HG03521 (cell line): ENCODE measurements around the gene MMEL1.
"Not testable (repeated sequence)": the region's sequence is repeated elsewhere in the genome, so short reads cannot be mapped to it uniquely, and the experiment has no call there.

Experiments
- ATAC-seq: cut with Tn5 transposase; IDR thresholded peaks from one replicate; pipeline ENCODE4 v1.9.1; 2021; ENCODE audit warnings: mild to moderate bottlenecking, moderate library complexity; ENCODE audit not compliant: unreplicated experiment

Gene MMEL1

DNA sequence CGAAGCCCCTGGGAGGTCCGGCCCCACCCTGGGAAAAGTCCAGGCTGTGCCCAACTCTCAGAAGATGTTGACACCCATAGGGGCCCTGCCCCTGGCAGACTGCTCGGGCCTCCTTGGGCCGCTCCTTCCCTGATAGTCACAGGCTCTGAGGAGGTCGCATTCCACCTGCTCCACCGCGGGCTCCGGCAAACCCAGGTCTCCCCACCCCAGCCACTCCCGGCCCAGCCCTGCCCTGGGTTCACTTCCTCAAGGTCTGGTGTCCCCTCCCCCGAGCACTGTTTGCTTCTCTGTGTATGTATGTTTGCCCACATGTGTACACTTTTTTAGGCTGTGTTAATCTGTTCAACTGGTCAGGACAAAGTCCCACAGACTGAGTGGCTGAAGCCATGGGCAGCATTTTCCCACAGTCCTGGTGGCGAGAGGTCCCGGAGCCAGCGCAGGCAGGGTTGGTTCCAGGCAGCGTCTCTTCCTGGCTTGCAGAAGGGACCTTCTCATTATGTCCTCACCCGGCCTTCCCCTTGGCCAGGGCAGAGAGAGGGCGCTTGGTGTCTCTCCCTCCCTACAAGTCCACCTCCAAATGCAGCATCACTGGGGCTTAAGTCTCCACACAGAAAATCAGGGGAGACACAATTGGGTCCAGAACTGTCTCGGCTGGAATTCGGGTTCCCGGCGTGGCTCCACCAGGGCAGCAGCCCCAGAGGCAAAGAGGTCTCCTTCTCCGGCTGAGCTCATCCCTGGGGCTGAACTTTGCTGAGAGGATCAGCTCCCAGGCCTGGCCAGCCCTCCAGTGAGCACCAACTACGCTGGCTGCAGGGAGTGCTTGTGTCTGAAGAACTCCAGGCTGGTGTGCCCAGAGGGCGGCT is 56.8 kb downstream of the MMEL1 start:
- ATAC-seq = no peak

DNA sequence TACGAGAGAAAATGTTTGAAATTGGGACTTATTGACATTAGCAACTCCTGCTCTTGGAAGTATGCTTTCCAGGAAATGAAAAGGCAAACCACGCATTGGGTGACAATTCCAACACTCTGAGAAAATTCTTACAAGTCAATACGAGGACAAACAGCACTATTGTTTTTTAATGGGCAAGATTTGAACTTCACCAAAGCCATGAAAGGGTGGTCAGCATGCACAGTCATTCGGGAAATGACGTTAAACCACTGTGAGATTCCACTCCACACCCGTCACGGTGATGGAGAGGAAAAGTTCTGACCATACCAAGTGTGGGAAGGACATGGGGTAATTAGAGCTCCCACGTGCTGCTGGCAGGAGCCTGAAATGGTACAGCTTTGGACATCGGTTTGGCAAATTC is 58.5 kb downstream of the MMEL1 start:
- ATAC-seq = no peak

DNA sequence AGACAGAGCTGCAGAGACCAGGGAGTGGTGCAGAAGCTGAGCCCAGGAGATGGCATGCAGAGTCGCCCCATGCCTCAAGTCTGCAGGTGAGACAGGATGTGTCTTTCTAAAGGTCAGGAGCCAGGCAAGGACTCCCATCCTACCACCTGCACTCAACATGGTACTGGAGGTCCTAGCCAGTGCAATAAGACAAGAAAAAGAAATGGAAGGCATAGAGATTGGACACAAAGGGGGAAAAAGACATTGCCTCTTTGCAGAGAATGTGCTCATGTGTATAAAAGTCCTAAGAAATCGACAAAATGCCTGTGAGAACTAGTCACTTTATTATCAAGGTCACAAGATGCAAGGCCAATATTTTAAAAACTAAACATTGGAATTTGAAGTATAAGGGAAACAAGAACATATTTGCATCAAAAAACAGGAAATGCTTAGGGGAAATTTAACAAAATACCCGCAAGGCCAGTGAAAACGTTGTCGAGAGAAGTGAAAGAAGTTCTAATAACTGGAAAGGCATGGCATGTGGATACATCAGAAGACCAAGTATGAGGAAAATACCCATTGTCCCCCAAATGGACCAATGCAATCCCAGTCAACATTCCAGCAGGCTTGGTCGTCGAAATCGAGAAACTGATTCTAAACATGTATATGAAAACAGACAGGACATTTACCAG is 59.4 kb downstream of the MMEL1 start:
- ATAC-seq = no peak

DNA sequence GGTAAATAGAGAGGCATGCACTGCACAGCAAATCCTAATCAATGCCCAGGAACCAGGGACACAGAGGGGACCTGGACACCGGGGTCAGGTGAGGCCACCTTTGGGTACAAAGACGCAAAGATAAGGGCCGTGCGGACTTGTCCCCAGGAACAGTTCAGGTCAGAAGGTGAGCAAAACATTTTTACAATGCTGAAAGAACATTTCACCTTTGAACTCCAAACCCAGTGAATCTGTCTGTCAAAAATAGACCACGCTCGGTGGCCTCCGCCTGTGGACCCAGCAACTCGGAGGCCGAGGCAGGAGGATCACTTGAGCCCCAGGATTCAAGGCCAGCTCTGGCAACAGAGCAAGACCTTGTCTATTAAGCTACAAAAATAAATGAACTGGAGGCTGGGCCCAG is 61.5 kb downstream of the MMEL1 start:
- no peak for ATAC-seq

DNA sequence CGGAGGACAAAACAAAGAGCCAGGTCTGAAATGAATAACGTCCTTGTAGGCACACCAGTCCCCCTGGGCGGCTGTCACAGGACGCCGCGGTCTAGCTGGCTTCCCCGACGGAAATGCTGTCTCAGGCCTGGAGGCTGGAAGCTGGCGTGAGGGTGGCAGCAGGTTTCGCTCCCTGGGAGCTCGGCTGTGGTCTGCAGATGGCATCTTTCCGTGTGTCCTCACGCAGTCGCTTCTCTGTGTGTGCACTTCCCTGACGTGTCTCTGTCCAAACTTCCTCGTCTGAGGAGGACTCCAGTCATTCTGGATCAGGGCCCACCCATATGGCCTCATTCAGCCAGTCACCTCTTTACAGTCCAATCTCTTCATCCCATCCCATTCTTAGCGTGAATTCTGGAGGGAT is 62.5 kb downstream of the MMEL1 start:
- ATAC-seq = no peak

DNA sequence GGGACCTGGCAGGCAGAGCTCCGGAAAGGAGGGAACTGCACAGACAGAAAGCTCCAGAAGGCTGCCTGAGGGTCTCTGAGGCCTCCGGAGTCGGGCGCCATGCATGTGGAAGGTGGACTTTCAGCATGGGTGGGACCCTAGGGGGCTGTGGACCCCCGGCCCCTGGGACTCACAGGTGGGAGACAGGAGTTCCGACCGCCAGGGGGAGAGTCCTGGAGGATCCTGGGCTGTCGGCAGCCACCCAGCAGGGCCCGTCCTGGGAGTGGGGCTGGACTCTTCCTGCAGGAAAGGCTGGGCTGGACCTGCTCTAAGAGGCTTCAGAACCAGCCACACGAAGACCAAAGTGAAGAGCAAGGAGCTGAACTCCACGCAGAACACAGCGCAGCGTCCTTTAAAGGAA is 63.1 kb downstream of the MMEL1 start:
- ATAC-seq = not testable (repeated sequence)

DNA sequence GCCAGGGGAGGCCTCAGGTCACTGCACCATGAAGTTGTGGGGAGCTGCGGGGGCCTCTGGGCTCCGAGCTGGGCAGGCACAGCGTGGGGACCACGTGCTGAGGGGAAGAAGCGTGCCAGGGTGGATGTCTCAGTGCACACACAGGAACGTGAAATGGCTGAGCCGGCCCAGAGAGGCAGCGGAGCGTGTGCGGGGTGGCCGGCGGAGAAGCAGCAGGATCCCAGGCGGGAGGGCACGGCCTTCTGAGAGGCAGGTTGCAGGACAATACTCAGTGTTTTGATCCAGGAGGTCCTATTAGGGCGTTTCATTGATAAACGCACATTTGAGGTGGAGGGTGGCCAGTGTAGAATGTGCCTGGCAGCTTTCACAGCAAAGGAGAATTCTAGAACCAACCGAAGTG is 63.8 kb downstream of the MMEL1 start:
- no peak for ATAC-seq

DNA sequence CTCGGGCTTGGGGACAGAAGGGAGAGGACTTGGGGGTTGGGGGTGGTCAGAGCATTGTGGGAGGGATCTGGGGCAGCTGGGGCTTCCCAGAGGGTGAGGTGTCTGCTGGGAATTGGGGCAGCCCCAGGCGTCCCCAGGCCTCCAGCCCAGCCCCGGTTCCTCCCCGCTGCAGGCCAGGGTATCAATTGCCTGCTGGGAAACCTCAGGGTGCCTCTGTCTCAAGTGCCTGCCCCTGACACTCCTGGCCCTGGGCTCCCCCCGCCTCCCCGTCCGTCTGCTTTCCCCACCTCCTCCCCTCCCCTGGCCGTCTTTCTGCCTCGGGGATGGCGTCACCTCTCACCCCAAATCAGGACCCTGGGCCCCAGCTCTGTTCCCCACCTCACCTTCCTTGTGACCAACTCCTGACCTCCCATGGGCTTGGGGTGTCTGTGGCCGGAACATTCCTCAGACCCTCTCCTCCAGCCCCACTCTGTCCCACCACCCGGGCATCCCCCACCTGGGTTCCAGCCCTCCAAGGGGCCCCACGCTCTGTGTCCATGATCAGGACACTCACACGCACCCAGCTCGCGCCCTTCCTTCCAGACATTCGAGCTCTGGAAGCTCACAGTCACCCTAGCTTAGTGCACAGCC is 64.5 kb downstream of the MMEL1 start:
- ATAC-seq = not testable (repeated sequence)

DNA sequence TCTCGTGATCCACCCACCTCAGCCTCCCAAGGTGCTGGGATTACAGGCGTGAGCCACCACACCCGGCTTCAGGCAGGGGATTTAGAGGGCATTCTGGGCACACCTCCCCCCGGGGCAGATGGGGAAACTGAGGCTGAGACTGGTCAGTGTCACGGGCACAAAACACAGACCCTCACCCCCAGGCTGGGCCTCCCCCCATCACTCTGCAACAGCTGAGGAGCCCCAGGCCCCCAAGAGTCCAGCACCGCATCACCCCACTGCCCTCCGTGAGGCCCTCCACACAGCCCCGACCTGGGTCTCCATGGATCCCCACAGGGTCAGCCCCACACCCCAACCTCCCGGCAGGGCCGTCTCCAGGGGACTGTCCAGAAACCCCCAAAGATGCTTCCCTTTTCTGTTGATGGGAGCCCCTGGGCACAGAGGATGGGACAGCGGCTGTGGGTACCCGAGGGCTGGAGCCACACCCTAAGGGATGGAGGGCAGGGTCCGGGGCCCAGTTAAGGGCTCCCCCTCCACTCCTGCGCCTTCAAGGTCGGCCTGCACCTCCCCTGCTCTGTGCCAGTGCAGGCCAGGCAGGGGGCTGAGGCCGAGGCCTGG is 65.6 kb downstream of the MMEL1 start:
- no peak for ATAC-seq

DNA sequence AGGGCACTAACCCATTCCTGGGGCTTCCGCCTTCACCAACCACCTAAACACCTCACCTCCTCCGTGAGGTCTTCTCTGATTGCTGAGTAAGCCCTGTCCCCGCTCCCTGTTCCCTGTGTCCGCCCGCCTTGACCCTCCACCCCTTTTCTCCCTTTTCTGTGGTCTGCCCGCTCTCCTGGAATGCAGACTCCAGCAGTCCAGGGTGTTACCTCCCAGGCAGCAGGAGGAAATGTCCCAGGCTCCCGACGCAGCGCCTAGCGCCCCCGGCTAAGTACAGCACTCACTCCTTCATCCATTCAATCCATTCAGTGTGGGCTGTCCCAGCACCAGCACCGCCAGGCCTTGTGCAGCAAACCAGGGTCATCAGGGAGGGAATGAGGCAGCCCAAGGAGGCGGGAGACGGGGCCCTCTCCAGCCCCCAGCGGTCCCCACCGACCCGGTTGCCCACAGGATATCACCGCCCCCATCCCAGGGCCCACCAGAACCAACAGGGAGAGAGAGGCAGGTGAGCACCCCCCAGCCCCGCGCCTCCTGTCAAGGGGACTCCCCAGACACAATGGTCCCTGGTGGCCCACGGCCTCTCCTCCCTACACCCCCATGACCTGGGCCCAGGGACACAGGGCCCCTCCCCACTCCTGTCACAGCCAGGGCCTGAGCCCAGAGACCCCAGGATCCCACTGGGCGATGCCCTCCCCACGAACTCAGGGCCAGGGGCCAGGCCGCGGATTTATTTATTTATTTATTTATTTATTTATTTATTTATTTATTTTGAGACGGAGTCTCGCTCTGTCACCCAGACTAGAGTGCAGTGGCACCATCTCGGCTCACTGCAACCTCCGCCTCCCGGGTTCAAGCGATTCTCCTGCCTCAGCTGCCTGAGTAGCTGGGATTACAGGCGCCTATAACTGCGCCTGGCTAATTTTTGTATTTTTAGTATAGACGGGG is 66.4 kb downstream of the MMEL1 start:
- ATAC-seq = no peak

DNA sequence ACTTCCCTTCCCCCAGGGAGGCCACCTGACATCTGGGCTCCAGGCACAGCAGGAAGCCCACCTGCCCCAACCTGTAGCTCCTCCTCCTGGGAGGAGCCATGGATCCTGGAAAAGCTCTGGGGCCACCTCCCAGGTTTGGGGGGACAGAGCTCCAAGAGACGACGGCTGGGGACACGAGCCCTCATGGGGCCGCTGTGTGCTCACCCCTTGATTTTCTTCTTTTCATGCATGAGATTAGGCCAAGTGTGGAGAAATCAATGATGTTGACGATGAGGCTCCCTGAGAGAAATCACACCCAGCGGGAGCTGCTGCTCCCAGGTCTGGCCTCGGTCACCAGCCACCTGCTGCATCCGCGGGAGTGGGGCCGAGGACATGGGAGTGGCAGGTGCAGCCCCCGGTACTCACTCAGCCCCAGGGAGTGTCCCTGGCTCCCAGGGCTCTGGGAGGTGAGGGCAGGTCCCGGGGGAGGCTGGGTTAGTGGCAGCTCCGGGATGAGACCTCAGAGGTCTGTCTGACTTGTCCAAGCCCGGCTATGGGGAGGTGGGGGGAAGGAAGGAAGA is 67.9 kb downstream of the MMEL1 start:
- no peak for ATAC-seq

DNA sequence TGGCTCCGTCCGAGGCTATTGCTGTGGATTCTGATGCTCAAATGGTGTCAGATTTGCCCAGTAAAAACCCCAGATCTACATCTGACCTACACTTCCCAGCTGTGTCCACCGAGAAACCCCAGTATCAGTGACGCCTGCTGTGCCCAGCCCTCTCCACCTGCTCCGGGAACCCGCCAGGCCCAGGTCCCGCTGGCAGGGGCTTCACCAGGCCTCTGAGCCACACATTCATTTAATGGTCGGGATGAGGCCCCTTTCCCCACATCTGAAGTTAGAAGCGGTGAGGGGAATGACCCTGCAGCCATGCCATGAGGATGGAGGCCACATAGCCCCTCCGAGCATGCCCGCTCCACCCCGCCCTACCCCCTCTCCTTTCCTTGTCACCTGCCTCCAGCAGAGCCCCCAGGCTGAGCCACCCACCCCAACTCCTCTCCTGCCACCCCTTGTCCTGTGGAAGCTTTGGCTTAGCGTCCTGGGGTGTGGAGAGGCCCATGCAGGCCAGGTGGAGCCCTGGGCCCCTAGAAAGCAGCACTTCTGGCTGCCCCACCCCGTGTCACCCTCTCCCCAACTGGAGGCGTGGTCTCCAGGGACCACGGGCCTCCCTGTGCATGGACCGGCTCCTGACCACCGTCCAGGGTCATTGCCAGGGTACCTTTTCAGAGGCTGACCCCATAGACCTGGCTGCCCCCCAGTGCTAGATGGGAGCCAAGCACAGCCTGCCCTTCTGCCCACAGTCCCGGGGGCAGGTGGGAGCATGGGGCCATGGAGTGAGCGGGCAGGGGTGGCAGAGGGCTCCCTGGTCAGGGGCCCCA is 68.6 kb downstream of the MMEL1 start:
- ATAC-seq = no peak

DNA sequence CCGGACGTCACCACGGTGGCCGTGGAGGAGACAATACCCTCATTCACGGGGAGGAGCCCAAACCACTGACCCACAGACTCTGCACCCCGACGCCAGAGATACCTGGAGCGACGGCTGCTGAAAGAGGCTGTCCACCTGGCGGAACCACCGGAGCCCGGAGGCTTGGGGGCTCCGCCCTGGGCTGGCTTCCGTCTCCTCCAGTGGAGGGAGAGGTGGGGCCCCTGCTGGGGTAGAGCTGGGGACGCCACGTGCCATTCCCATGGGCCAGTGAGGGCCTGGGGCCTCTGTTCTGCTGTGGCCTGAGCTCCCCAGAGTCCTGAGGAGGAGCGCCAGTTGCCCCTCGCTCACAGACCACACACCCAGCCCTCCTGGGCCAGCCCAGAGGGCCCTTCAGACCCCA is 69.6 kb downstream of the MMEL1 start:
- no peak for ATAC-seq

DNA sequence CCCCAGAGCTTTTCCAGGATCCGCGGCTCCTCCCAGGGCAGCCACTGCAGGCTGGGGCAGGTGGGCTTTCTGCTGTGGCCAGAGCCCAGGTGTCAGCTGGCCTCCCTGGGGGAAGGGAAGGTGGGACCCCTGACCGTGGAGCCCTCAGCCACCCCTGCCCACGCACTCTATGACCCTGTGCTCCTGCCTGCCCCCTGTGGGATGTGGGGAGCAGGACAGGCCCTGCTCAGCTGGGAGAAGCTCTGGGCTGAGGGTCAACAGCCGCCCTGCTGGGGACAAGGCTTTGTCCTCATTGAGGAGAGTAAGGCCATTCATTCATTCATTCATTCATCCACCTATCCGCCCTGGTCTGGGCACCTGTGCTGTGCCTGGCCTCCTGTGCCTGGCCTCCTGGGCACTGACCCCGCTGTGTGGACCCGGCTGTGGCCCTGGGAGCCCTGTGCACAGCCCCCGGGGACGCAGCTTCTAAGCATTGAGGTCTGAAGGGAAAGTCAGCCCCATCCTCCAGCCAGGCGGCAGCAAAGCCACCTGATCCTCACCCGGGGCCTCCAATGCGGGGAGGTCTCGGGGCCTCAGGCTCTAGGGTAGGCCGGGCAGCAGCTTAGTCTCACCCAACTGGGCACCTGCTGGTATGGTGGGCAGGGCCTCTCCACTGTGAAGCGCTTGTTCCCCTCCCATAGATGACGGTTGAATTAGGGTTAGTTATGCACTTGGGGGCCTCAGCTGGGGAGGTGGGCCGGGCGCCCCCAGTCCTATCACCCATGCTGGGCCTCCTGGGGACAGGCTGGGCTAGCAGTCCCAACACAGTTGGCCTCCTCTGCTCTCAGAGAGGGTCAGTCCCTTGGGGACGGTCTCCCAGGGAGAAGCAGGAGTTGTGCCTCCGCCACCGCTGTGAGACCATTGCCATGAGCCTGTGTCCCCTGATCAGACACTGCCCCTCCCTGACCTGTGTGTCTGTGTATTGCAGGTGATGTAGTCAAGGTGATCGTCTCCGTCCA is 70.6 kb downstream of the MMEL1 start:
- no peak for ATAC-seq

DNA sequence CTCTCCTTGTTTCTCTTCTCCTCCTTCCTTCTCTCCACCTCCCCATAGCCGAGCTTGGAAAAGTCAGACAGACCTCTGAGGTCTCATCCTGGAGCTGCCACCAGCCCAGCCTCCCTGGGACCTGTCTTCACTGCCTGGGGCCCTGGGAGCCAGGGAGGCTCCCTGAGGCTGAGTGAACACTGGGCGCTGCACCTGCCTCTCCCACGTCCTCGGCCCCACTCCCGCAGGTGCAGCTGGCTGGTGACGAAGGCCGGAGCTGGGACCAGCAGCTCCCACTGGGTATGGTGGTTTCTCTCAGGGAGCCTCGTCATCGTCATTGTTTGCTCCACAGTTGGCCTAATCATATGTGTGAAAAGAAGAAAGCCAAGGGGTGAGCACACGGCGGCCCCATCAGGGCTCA is 71.4 kb downstream of the MMEL1 start:
- ATAC-seq = no peak

DNA sequence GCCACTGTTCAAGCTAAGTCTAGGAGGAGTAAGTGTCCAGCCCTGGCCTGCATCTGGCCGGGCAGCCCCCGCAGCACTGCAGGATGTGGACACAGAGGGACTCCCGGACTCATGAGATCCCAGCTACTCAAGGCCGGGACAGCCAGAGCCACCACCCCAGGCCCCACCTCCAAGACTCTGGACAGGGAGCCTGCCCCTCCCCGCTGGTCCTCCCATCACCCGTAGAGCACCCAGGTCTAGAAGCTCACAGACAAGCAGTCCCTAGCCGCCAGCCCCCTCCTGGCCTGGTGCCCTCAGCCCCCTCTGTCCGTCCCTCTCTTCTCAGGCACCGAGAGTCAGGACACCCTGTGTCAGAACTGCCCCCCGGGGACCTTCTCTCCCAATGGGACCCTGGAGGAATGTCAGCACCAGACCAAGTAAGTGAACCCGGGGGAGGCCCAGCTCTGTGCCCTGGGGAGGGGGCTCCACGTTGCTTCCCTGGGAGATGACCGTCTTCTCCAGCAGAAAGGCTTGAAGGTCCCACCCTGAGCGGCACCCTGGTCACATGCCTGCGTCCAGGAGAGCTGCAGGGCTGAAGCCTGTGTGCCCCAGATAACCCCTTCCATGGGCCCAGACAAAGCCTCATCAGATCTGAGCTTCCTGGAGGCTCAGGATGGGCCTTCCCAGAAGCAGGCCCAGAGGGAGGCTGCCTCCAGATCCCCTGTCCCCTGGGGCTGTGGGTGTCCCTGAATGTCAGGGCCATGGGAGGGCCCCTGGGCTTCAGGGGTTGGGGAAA is 72.3 kb downstream of the MMEL1 start:
- ATAC-seq = no peak

DNA sequence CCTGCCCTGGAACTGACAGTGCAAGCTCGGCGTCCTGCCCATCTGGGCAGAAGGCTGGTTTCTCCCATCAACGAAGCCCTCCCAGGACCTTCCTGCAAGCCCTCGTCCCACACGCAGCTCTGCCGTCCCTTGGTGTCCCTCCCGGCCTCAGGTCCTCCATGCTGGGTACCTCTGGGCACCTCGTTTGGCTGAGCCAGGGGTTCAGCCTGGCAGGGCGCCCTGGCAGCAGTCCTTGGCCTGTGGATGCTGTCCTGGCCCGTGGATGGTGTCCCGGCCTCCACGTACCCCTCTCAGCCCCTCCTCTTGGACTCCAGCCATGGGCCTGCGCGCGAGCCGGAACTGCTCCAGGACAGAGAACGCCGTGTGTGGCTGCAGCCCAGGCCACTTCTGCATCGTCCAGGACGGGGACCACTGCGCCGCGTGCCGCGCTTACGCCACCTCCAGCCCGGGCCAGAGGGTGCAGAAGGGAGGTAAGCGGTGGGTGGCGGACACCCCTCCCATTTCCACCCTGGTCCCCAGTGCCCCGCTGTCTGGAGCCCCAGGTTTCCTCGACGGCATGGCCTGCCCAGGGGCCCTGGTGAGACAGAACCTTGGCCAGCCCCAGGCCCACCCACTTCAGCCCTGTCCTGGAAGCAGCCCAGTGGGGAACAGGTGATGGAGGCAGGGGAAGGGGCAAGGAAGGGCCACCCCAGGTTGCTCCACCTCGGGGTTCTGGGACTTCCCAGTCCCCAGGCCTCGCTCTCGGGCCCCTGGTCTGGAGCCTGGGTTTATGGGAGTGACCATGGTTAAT is 73.1 kb downstream of the MMEL1 start:
- ATAC-seq = no peak
